Loucy (cell line): ENCODE data around the gene SLC9A8.

Experiments
- CTCF ChIP-seq: fragments of 200-600 bp; sonication (generic); conservative IDR thresholded peaks from 2 replicates; pipeline ENCODE4 v1.5.1; 2014; ENCODE audit warnings: mild to moderate bottlenecking, antibody characterized with exemption, low read length
- EZH2phosphoT487 ChIP-seq: fragments of 200-600 bp; IDR thresholded peaks from 2 replicates; pipeline ENCODE4 v1.6.1; 2018; ENCODE audit warnings: antibody characterized with exemption, mild to moderate bottlenecking, moderate library complexity, borderline replicate concordance

DNA sequence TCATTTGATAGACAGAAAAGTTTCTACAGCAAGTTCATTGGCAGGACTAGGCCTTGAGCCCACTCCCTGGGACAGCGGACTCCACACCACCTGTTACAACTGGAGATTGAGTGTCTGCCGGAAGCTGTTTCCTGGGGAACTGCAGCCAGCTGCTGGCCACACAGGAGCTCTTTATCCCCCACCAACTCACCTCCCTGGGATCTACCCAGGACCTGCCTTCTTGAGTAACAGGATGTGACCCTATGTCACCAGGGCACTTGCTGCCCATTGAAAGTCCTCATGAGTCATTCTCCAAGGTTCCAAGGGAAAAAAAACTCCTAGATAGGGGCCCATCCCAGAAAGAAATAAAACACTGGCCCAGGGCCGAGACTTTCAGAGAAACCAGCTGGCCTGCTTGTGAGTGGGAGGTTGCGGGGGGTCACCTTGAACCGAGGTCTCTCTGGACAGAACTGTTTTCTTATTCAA lies 37.4 kb upstream of the SLC9A8 start:
- TF ChIP-seq CTCF (no peak), EZH2phosphoT487 (no peak)
